NCI-H1694 treated with DMSO at 0.1 percent for 48 hours (cell line): ENCODE results near the gene PTK6.
A peak's percentile ranks its signal among the peaks of the same experiment; 100 is the strongest.
"Not testable (repeated sequence)": the region's sequence is repeated elsewhere in the genome, so short reads cannot be mapped to it uniquely, and the experiment has no call there.

Experiments
- DNase-seq: peaks from one replicate; lab custom pipeline; 2025; lab: John Stamatoyannopoulos, UW

PTK6 gene

GRCh38 chr20:63568986-63569949, 32.1 kb upstream of the PTK6 start:
- peak; percentile 27 for DNase-seq

- DNase-seq = no peak
Observed at GRCh38 chr20:63568170-63568981, 31.2 kb upstream of the PTK6 start.

DNA sequence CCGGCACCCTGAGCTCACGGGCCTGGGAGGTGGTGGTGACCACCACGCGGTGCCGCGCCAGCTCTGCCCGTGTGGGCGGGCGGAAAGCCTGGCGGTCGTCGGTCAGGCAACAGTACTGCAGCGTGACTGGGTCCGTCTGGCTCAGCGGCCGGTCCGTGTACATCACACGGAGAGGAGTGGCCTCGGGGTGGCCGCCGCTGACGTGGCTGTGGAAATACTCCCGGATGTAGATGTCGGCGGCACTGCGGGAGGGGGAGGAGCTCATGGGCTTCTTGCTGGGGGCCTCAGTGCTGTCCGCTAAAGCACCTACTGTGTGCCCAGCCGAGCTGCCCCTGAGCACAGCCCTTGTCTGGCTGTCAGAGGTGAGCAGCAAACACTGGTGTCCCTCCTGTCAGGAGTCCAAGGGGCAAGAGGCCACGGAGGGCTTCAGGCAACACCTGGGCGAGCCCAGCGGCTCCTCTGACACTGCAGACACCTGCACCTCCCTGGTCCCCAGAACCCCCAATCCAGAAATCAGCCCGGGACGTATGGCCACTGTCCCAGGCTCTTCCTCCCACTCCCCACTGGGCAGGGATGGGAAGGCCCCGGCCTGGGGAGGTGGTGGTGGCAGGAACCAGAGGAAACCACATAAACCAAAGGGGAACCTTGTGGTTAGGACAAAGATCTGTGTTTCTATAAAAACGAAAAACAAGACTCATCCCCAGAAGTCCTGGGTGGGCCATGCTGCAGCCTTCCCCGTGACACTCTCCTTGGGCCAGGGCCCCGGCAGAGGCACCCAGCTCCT, 30.4 kb upstream of the PTK6 start:
- DNase-seq = no peak

DNA sequence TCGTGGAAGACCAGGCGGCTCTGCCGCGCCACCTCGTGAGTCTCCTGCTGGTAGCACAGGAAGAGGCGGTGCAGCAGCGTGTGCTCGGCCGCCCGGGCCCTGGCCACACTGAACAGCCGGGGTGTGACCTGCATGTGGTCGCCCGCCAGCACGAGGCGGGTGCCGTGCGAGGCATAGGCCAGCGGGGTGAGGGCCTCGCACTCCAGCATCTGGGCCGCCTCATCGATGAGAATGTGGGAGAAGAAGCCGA, 29.9 kb upstream of the PTK6 start:
- no peak for DNase-seq

- DNase-seq = no peak
Observed at GRCh38 chr20:63566395-63567135, 29.4 kb upstream of the PTK6 start.

GRCh38 chr20:63565699-63566335, 28.6 kb upstream of the PTK6 start:
- no peak for DNase-seq

- no peak for DNase-seq
Observed at GRCh38 chr20:63565021-63565698, 28.0 kb upstream of the PTK6 start.

DNA sequence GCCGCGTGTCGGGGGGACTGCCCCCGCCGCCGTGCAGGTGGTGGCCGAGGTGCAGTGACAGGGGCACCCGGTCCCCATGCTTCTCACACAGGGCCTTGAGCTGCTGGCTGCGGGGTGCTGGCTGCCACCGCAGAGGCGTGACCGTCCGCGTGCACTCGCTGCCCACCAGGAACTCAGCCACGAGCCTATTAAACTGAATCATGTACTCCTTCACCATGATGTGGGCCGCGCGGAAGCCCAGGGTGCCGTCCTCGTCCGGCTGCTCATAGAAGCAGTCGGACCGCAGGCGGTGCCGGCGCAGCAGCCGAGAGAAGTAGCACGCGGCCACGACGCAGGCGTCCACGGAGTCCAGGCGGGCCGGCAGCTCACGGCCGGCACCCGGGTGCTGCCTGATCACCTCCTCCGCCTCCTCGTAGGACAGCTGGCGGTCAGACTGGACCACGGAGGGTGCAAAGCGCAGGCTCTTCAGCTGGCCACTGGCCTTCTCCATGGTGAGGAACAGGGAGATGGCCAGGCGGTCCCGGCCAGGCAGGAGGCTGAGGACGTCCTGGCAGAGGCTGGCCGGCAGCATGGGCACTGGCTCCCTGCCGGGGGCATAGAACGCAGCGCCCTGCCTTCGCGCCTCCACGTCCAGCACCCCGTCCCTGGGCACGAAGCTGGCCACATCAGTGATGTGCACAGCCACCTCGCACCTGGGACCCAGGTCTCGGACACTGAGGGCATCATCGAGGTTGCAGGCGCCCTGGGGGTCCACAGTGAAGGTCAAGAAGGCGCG, 27.0 kb upstream of the PTK6 start:
- no peak for DNase-seq

GRCh38 chr20:63563225-63563935, 26.2 kb upstream of the PTK6 start:
- no peak for DNase-seq

DNA sequence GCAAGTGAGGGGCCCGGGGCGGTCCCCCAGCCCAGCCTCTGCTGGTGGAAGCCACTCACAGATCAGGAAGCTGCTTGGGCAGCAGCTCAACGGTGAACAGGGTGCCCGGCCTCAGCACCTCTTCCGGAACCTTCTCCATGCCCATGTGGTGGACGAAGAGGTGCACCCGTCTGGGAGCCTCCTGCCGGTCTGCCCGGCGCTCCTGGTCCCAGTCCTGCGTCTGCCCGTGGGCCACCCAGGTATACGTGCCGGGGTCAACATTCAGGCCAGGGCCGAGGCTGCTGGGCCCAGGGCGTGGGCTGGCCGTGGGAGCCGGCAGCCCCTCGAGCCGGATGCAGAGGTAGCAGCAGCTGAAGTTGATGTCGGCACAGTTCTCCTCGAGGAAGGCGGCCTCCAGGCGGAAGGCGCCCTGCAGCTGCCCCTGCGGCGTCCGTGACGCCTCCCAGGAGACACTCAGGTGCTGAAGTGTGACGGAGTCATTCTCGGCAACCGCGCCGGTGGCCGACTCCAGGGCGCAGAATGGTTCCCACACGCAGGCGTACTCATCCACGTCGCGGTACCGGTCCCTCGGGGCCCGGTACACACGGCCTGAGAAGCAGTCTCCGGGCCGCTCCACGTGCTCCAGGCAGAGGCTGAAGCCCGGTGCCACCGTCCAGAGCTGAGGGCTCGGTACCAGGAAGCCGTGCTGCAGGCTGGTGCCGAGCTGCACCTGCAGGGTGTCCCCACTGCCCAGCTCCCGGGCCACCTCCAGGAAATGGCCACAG, 25.5 kb upstream of the PTK6 start:
- DNase-seq = no peak

DNA sequence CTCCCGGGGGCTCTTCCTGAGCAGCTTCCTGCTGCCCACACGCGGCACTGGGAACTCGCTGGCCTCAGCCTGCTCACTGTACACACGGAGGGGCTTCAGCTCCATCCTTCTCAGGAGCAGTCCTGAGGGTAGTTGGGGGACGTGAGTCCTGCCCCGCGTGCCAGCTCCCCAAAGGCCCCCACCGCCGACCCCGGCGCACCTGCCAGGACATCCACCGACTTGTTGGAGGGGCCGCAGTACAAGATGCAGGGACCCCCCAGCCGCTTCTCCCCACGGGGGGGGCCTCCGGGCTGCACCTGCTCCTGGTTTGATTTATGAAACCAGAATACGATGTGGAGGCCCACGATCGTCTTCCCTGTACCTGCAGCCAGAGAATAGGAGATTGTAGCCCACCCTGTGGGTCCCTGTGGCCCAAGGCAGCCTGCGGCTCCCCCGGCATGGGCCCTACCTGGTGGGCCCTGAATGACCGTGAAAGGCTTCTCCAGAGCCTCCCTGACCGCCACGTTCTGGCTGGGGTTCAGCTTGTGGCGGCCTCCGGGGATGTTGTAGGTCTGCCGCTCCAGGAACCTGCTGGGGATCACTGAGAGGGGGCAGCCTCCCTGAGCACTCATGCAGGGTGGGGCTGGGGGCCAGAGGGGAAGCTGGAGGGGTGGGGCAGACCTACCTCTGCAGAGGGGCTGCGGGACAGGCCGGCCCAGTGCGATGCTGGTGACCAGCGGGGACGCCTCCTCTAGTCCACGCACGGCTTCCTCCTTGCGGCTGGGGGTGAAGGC, 24.6 kb upstream of the PTK6 start:
- DNase-seq = no peak

GRCh38 chr20:63560856-63561609, 23.9 kb upstream of the PTK6 start:
- DNase-seq = no peak

GRCh38 chr20:63560333-63560805, 23.2 kb upstream of the PTK6 start:
- DNase-seq = no peak

- DNase-seq = not testable (repeated sequence)
Observed at GRCh38 chr20:63559485-63560332, 22.5 kb upstream of the PTK6 start.

DNA sequence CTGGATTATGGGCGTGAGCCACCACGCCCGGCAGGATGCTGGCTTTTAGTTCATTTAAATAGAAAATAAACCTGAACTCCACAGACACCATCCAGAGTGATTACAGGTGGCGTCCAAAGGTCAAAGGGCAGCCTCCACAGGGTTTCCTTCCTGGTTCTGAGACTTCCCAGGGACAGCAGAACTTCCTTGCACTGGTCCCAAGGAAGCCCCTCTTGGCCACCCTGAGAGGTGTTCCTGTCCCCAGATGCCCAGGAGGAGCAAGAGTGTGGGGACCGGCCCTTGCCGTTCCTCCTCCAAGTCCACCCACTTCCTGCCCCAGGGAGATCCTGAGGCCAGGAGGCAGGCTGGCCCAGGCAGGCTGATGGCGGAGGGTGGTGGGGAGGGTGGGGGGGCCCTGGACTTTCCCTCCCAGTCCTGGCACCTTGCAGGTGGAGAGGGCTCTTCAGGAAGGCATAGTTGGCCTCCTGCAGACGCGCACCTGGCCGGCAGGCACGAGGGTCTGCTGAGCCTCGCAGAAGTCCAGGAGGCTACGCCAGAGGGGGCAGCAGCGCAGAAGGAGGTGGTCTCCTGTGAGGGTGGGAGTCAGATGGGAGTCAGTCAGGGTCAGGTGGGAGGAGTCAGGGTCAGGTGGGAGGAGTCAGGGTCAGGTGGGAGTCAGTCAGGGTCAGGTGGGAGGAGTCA, 21.8 kb upstream of the PTK6 start:
- DNase-seq = no peak
